Neutrophil (primary cell): ENCODE results near the gene SDK2.

Experiments
- H3K27ac ChIP-seq: fragments of 200-600 bp; sonication (generic); 2 replicates; pipeline ENCODE4 v1.5.1; 2016; ENCODE audit warnings: mild to moderate bottlenecking, moderate library complexity
- H3K27me3 ChIP-seq: fragments of 200-600 bp; sonication (generic); 2 replicates; pipeline ENCODE4 v1.6.0; 2016; ENCODE audit warnings: mild to moderate bottlenecking
- H3K36me3 ChIP-seq: fragments of 200-600 bp; sonication (generic); 2 replicates; pipeline ENCODE4 v1.5.1; 2017
- H3K4me1 ChIP-seq, 2 experiments: fragments of 200-600 bp in 1 of 2; sonication (generic) in 1 of 2; 1 replicate in 1 of 2; 2 replicates in 1 of 2; pipeline versions ENCODE4 v1.5.1 to v1.6.1; 2013 to 2016; ENCODE audit warnings: low read depth in 1 of 2, low read length in 1 of 2, mild to moderate bottlenecking in 1 of 2, moderate library complexity in 1 of 2; ENCODE audit not compliant: control insufficient read depth in 1 of 2, insufficient read depth in 1 of 2
- H3K4me3 ChIP-seq, 2 experiments: fragments of 200-600 bp in 1 of 2; sonication (generic) in 1 of 2; 1 replicate in 1 of 2; 2 replicates in 1 of 2; pipeline ENCODE4 v1.5.1; 2013 to 2016; ENCODE audit warnings: low read depth in 1 of 2, low read length in 1 of 2, mild to moderate bottlenecking in 1 of 2, moderate library complexity in 1 of 2
- H3K9me3 ChIP-seq: fragments of 200-600 bp; sonication (generic); 2 replicates; pipeline ENCODE4 v1.5.1; 2016
- TF ChIP-seq, protein P1 (sequence below): fragments of 200-600 bp; sonication (generic); IDR thresholded peaks from 2 replicates; pipeline ENCODE4 v1.5.1; 2016; ENCODE audit warnings: antibody characterized with exemption

SDK2 gene

DNA sequence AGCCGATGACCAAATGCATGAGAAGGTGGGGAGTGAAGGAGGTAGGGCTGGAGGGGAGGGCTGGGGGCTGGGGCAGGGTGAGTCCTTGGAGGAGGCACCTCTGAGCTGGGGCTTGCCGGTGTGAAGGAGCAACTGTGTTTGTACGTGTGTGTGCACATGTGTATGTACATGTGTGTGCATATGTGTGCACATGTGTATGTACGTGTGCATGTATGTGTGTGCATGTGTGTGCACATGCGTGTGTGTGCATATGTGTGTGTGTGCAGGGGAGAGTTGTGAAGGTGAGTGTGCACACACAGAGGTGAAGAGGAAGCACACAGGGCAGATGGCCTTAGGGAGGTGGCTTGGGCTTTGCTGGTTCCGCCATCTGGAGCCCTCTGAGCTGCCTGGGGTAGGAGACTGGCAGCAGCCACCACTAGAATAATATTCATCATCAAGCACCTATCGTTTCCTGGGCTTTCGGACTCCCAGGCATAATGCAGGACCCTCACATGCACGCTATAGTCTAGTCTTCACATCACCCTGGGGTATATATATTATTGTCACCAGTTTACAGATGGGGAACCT lies 211.5 kb downstream of the SDK2 start:
- H3K4me1 ChIP-seq: peaks cover 10% of the 10 kb centered on the region in 2 experiments
- no peak overlapping the region for H3K27ac ChIP-seq
- H3K27me3 ChIP-seq: peaks cover 8% of the 10 kb centered on the region
- H3K9me3 ChIP-seq: no peaks in the 10 kb centered on the region
- H3K4me3 ChIP-seq: no peak overlapping the region
- TF ChIP-seq, protein P1, sequence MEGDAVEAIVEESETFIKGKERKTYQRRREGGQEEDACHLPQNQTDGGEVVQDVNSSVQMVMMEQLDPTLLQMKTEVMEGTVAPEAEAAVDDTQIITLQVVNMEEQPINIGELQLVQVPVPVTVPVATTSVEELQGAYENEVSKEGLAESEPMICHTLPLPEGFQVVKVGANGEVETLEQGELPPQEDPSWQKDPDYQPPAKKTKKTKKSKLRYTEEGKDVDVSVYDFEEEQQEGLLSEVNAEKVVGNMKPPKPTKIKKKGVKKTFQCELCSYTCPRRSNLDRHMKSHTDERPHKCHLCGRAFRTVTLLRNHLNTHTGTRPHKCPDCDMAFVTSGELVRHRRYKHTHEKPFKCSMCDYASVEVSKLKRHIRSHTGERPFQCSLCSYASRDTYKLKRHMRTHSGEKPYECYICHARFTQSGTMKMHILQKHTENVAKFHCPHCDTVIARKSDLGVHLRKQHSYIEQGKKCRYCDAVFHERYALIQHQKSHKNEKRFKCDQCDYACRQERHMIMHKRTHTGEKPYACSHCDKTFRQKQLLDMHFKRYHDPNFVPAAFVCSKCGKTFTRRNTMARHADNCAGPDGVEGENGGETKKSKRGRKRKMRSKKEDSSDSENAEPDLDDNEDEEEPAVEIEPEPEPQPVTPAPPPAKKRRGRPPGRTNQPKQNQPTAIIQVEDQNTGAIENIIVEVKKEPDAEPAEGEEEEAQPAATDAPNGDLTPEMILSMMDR: no peak
- H3K36me3 ChIP-seq: no peaks in the 10 kb centered on the region

DNA sequence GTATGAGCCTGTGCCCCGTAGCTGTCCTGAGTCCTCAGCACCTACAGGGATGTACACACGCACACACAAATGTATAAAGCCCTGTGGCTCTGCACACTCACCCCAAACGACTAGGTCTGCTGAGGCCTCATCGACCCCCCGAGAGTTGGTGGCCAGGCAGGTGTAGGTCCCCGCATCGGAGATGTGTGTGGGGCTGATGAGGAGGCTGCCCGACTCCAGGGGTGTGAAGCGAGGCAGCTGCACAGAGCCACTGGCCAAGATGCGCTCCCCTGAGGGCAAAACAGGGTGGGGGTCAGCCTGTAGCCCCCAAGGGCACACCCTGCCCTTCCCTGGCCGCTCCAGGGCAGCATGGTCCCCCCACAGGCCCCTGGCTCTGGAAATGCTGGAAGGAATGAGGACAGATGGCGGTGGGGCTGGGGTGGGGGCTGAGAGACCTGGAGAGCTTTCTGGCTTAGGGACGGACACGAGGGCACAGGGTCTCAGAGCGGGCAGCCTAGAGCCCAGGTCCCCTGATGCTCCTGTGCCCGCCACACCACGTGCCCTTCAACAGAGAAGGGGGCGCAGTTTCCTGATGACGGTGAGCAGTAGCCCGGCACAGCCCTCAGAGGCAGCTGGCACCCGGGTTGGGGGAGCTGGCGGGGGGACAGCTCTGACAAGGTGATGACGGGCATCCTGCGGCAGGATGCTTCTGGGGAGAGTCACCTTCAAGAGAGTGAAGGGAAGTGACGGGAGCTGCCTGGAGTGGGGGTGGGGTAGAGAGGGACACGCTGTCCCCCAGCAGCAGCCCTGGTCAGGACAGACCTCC lies 212.6 kb downstream of the SDK2 start:
- Histone ChIP-seq H3K9me3 (no peaks in the 10 kb centered on the region), H3K4me1 (peaks cover 10% of the 10 kb centered on the region in 2 experiments), H3K27me3 (peaks cover 8% of the 10 kb centered on the region), H3K36me3 (no peaks in the 10 kb centered on the region), H3K4me3 (no peak overlapping the region), H3K27ac (no peak overlapping the region)
- TF ChIP-seq, protein P1: no peak

DNA sequence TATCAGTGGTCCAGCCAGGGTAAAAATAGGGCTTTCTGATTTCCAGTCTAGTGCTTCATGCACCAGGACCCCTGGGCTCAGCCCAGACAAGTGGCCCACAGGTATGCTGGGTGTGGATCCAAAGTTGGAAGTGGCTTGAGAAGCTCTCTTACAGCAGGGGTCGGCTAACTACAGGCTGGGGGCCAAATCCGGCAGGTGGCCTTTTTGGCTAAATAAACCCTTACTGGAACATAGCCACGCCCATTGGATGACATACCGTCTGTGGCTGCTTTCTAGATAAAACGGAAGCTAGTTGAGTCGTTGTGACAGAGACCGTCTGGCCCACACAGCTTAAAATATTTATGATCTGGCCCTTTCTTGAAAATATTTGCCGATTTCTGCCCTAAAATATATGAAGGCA lies 213.4 kb downstream of the SDK2 start:
- no peaks in the 10 kb centered on the region for H3K9me3 ChIP-seq
- H3K27ac ChIP-seq: no peak overlapping the region

DNA sequence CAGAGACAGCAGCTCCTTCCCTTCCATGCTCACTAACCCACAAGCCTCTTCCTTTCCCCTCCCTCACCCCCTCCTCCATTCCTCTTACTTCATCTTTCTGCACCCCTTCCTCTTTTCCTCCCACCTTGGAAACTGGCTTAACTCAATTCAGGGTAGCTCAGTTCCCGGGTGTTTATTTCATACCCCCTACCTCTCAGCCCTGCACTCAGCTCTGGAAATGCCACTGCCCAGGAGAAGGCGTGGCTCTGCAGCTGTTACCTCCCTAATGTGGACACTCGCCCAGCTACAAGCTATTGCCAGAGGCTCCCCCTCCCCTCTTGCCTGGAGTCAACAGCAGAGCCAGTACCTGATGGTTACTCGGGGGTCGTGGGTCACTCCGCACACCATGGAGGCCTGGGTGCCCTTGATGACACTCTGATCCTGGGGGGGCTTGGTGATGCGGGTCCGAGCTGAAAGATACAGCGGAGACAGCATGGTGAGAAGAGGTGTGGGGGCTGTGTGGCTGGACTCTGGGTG lies 214.0 kb downstream of the SDK2 start:
- peaks cover 8% of the 10 kb centered on the region for H3K27me3 ChIP-seq
- no peaks in the 10 kb centered on the region for H3K36me3 ChIP-seq
- H3K27ac ChIP-seq: no peak overlapping the region
- no peaks in the 10 kb centered on the region for H3K9me3 ChIP-seq
- TF ChIP-seq, protein P1: no peak
- peaks cover 15 to 17% of the 10 kb centered on the region in 2 experiments for H3K4me1 ChIP-seq
- no peak overlapping the region for H3K4me3 ChIP-seq

More for the DNA sequence above, 213.4 kb downstream of the SDK2 start:
- Histone ChIP-seq H3K36me3 (no peaks in the 10 kb centered on the region), H3K4me3 (no peak overlapping the region), H3K4me1 (peaks cover 11 to 12% of the 10 kb centered on the region in 2 experiments), H3K27me3 (peaks cover 8% of the 10 kb centered on the region)
- TF ChIP-seq, protein P1: no peak

DNA sequence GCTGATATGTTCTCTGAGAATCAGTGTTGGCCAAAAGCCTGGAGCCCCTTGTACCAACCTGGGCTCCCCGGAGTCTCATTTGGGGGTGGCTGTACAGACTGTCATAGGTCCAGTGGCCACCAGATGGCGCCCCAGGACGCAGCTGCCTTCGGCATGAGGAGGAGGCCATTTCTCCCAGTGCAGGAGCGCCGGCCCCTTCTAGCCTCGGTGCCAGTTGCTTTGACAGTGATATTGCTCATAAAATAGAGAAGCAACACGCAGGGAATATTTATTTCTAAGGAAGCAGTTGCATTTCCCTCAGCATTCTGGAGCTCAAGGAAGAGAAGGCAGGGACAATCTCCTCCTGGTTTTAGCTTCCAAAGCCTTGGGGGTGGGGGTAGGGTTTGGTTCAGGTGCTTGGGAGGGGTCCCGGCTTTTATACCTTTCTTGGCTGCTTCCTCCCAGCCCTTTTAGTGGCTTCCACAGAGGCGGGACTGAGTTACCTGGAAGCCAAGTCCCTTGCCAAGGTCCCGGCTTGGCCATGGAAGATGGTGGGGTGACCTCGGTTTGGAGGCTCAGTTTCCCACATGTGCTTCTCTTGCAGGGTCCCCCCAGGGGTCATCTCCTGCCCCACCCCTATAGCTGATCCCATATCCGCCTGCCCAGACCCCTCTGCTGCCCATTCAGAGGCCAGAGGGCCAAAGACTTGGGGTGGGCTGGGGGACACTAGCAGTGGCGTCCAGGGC lies 214.6 kb downstream of the SDK2 start:
- TF ChIP-seq, protein P1: peak; percentile 82
- no peaks in the 10 kb centered on the region for H3K9me3 ChIP-seq
- peaks cover 15 to 17% of the 10 kb centered on the region in 2 experiments for H3K4me1 ChIP-seq
- H3K27me3 ChIP-seq: peaks cover 8% of the 10 kb centered on the region
- H3K4me3 ChIP-seq: no peak overlapping the region
- no peak overlapping the region for H3K27ac ChIP-seq
- no peaks in the 10 kb centered on the region for H3K36me3 ChIP-seq
